ENCODE measurements around the gene EFNA1. TPM values are rescaled to one million over a fixed set of nuclear protein-coding genes. Genes with fewer than 3 reads are reported as not detected.

Gene EFNA1
- total and polyA plus RNA-seq, 2 of the 13 experiments (the other 11 are each of a cell fraction or from before 2014, with no cell fraction given) = 81.8 to 874 TPM

- TF ChIP-seq TRAFD1 (CRISPR knock-in tag; IDR thresholded peaks at IDR 0.05; ENCODE audit: borderline replicate concordance) (no peak), FOXA1 (IDR thresholded peaks at IDR 0.05) (no peak), FOXA1 (CRISPR knock-in tag; IDR thresholded peaks at IDR 0.05) (peak; percentile 14; the same call in 1 of the 2 replicates)
Measured at GRCh38 chr1:155105604-155106011, 22.1 kb upstream of the EFNA1 start (continued).

- DNase-seq (ENCODE audit: low spot score) (no peak), ATAC-seq (peak; percentile 20; the same call in 2 of the 3 replicates), FAIRE-seq (no peak)
- H3K4me3 ChIP-seq (replicated peaks in 1 of 3; ENCODE audit: insufficient read depth in 1 of 3, low read depth in 2 of 3, low read length in 3 of 3) = no peak overlapping the region
- H3K9me3 ChIP-seq (ENCODE audit: low read length) = no peaks in the 10 kb centered on the region
- H3K4me2 ChIP-seq (ENCODE audit: low read depth, low read length) = peak overlapping the region; percentile 61
- H4K20me1 ChIP-seq (ENCODE audit: insufficient read depth, low read length) = no peaks in the 10 kb centered on the region
- POLR2A ChIA-PET = interaction anchor here (1.2 to 4.7 kb wide), 2 partner anchors 17 to 21 kb away, joined by 4 to 32 read pairs; partner anchors contain the start of gene EFNA1
- peaks cover 70% of the 10 kb centered on the region for H3K4me1 ChIP-seq (ENCODE audit: insufficient read depth, low read length)
- H3K27me3 ChIP-seq (ENCODE audit: control insufficient read depth in 1 of 2, insufficient read depth in 2 of 2, low read length in 2 of 2) = no peaks in the 10 kb centered on the region
- H3K79me2 ChIP-seq (ENCODE audit: insufficient read depth, low read length) = no peaks in the 10 kb centered on the region
- no peaks in the 10 kb centered on the region for H3K36me3 ChIP-seq (replicated peaks in 1 of 2; ENCODE audit: control insufficient read depth in 1 of 2, insufficient read depth in 2 of 2, low read length in 2 of 2)
- BruUV-seq (replicated peaks) = TSS peak; percentile 99
- peak overlapping the region; percentile 61 for H3K27ac ChIP-seq (ENCODE audit: extremely low read length, insufficient read depth, low read length)
- H2AFZ ChIP-seq (ENCODE audit: low read length) = peak overlapping the region; percentile 18
- in situ Hi-C loops (cut with HindIII; ENCODE audit: extremely low pct_ligation_motif_present, low pct_unique_long_range_greater_than_20kb) = no loop called here
- CTCF ChIA-PET (ENCODE audit: low intra/inter-chr PET ratio, low total read pairs) = no interaction called here
- 35% methylated on average over 6 of the region's 6 CpGs for WGBS (ENCODE audit: low lambda C conversion rate)
- H3K9ac ChIP-seq (ENCODE audit: insufficient read depth, low read depth, low read length) = peak overlapping the region; percentile 39; the same call in 1 of the 2 replicates
- intact Hi-C loops (cut with micrococcal nuclease; ENCODE audit: unreplicated experiment) = loop anchor here (2.0 kb wide), 1 partner anchor 20 kb away; the partner anchor contains the start of gene EFNA1
- 0 out of 2 replicates have a peak, but pooled peaks have one; percentile 17 for TF ChIP-seq ZNF543 (CRISPR knock-in tag; IDR thresholded peaks at IDR 0.05)
- 0 out of 2 replicates have a peak, but pooled peaks have one; percentile 19 for TF ChIP-seq ZFX (CRISPR knock-in tag; IDR thresholded peaks at IDR 0.05; ENCODE audit: low read depth)
- 0 out of 2 replicates have a peak, but pooled peaks have one; percentile 82 for TF ChIP-seq RBAK (CRISPR knock-in tag; IDR thresholded peaks at IDR 0.05)
- no peak for TF ChIP-seq NR2F2 (IDR thresholded peaks at IDR 0.05; ENCODE audit: borderline replicate concordance, low read depth)
- no peak for TF ChIP-seq ZNF383 (CRISPR knock-in tag; IDR thresholded peaks at IDR 0.05; ENCODE audit: borderline replicate concordance)
- TF ChIP-seq BATF2 (CRISPR knock-in tag; IDR thresholded peaks at IDR 0.05) = no peak
- TF ChIP-seq ZNF720 (CRISPR knock-in tag; IDR thresholded peaks at IDR 0.05) = no peak
- no peak for TF ChIP-seq KLF16 (CRISPR knock-in tag; IDR thresholded peaks at IDR 0.05)
Measured at GRCh38 chr1:155106862-155107261, 20.8 kb upstream of the EFNA1 start.

All from HepG2 (cell line).